WERI-Rb-1 (cell line): ENCODE data around the gene TBPL1.

Experiments used
- DNase-seq: peaks from one replicate; pipeline ENCODE4 v3.0.0-alpha.2; 2020
- H3K27ac ChIP-seq: fragments of 250-450 bp; sonication (Bioruptor Pico); 2 replicates; pipeline ENCODE4 v1.5.1; 2020; ENCODE audit warnings: mild to moderate bottlenecking, moderate library complexity
- H3K27me3 ChIP-seq: fragments of 250-450 bp; sonication (Bioruptor Pico); 2 replicates; pipeline ENCODE4 v1.5.1; 2021; ENCODE audit warnings: mild to moderate bottlenecking, low read depth, moderate library complexity; ENCODE audit not compliant: insufficient read depth, severe bottlenecking
- H3K36me3 ChIP-seq: fragments of 250-450 bp; sonication (Bioruptor Pico); 2 replicates; pipeline ENCODE4 v1.5.1; 2020; ENCODE audit warnings: mild to moderate bottlenecking, moderate library complexity
- H3K4me3 ChIP-seq: 2 replicates; pipeline ENCODE4 v1.5.1; 2011; ENCODE audit warnings: low read depth, mild to moderate bottlenecking, control low read depth, low read length
- H3K9me3 ChIP-seq: fragments of 250-450 bp; sonication (Bioruptor Pico); 2 replicates; pipeline ENCODE4 v1.5.1; 2021; ENCODE audit warnings: mild to moderate bottlenecking, moderate library complexity; ENCODE audit not compliant: severe bottlenecking
- TF ChIP-seq, protein P1 (sequence below): IDR thresholded peaks from 2 replicates; pipeline ENCODE4 v1.5.1; 2011; ENCODE audit warnings: low read depth, mild to moderate bottlenecking, control low read depth, inconsistent platforms, low read length

Gene TBPL1

GRCh38 chr6:134020071-134020470 lies 67.0 kb downstream of the TBPL1 start:
- Histone ChIP-seq H3K36me3 (no peaks in the 10 kb centered on the region), H3K27me3 (no peaks in the 10 kb centered on the region), H3K27ac (no peak overlapping the region), H3K4me3 (no peak overlapping the region), H3K9me3 (no peaks in the 10 kb centered on the region)
- no peak for DNase-seq
- TF ChIP-seq, protein P1, sequence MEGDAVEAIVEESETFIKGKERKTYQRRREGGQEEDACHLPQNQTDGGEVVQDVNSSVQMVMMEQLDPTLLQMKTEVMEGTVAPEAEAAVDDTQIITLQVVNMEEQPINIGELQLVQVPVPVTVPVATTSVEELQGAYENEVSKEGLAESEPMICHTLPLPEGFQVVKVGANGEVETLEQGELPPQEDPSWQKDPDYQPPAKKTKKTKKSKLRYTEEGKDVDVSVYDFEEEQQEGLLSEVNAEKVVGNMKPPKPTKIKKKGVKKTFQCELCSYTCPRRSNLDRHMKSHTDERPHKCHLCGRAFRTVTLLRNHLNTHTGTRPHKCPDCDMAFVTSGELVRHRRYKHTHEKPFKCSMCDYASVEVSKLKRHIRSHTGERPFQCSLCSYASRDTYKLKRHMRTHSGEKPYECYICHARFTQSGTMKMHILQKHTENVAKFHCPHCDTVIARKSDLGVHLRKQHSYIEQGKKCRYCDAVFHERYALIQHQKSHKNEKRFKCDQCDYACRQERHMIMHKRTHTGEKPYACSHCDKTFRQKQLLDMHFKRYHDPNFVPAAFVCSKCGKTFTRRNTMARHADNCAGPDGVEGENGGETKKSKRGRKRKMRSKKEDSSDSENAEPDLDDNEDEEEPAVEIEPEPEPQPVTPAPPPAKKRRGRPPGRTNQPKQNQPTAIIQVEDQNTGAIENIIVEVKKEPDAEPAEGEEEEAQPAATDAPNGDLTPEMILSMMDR, result no peak

DNA sequence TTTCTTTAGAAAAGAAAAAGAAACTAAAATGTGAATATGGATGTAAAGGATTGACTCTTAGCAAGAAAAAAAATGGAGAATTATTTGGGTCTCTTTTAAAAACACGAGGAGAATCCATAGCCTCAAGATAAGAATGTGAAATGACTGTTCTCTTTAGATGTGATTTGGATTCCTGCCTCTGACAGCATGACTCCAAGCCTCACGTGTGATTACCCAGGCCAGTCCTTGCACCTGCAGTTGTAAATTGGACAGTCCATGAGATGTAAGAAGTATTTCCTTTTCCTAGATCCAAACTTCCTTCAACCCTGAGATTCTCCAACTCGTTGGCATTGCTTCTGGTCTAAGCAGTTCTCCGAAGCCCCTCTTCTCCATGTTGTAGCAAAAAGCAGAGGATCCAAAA lies 67.5 kb downstream of the TBPL1 start:
- H3K27ac ChIP-seq, result no peak overlapping the region
- TF ChIP-seq, protein P1, result no peak
- H3K27me3 ChIP-seq, result no peaks in the 10 kb centered on the region
- H3K36me3 ChIP-seq, result no peaks in the 10 kb centered on the region
- H3K9me3 ChIP-seq, result no peaks in the 10 kb centered on the region
- DNase-seq, result no peak
- H3K4me3 ChIP-seq, result no peak overlapping the region

GRCh38 chr6:134020968-134021367 lies 67.9 kb downstream of the TBPL1 start:
- no peaks in the 10 kb centered on the region for H3K27me3 ChIP-seq
- TF ChIP-seq, protein P1, result no peak
- DNase-seq, result no peak
- no peak overlapping the region for H3K4me3 ChIP-seq
- no peak overlapping the region for H3K27ac ChIP-seq
- H3K36me3 ChIP-seq, result no peaks in the 10 kb centered on the region
- H3K9me3 ChIP-seq, result no peaks in the 10 kb centered on the region

DNA sequence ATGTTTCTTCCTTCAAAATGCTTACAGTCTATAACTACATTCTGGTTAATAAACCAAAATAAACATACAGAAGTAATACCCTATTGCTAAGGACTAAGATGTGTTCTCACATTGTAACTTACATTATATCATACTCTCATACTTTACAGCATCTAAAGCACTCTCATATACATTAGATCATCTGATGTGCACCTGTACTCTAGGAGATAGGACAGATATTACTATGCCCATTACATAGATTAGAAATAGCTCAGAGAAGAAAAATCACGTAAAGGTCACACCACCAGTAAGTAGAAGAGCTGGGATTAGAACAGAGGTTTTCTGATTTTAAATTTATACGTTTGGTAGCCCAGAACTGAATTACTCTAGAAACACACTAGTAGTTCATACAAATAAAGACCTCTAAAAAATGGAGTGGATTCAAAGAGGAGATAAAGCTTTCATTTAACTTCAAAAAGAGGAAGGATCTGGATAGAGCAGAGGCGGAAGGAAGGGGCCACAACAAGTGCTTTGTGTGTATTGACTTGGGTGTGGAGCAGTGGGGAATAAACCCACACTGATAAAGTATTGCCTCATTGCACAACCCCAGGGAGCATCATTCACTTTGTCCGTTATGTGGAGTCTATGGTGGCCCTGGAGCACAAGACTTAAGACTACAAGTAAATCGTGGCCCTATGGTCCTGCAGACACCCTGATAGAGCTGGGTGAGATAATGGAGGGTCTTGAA lies 68.5 kb downstream of the TBPL1 start:
- no peaks in the 10 kb centered on the region for H3K9me3 ChIP-seq
- no peak overlapping the region for H3K4me3 ChIP-seq
- no peaks in the 10 kb centered on the region for H3K27me3 ChIP-seq
- no peak for DNase-seq
- TF ChIP-seq, protein P1, result no peak
- H3K27ac ChIP-seq, result no peak overlapping the region
- H3K36me3 ChIP-seq, result no peaks in the 10 kb centered on the region

DNA sequence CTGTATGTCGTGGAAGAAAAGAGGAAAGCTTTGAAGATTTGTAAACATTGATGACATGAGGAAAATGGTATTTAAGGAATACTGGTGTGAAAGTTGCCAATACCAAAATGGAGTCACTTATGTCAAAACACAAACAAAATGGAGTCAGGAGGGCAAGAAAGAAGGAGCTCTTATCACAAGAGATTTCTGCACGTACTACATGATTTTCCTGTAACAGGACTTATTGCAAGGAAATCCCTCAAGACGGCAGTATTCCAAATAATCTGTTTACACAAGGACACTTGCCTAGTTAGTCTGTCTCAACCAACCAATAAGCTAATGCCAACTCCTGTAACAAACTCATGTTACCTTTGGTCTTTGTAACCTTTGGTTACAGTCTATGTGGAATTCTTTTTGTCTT lies 69.6 kb downstream of the TBPL1 start:
- Histone ChIP-seq H3K9me3 (no peaks in the 10 kb centered on the region), H3K36me3 (no peaks in the 10 kb centered on the region), H3K27ac (no peak overlapping the region), H3K27me3 (no peaks in the 10 kb centered on the region), H3K4me3 (no peak overlapping the region)
- DNase-seq, result no peak
- TF ChIP-seq, protein P1, result no peak

DNA sequence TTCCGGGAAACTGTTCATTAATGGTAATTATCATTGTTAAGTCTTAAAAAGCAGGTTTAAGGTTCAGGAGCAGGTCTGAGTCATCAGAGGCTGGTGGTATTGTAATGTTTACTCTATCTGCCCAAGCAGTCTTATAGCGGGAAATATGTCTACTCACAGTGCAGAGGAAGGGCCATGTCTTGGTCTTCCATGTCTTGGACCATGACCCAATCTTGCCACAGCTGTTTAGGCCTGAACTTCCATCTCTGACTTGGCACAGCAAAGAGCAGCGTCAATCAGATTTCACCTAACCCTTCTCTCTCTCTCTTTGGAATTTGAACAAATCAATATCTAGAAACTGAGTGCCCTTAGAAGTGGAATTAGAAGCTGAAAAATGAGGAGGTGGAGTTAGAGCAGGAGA lies 73.6 kb downstream of the TBPL1 start:
- DNase-seq, result no peak
- no peaks in the 10 kb centered on the region for H3K27me3 ChIP-seq
- no peak overlapping the region for H3K4me3 ChIP-seq
- H3K27ac ChIP-seq, result no peak overlapping the region
- TF ChIP-seq, protein P1, result no peak
- H3K36me3 ChIP-seq, result no peaks in the 10 kb centered on the region
- H3K9me3 ChIP-seq, result no peaks in the 10 kb centered on the region
